NT2/D1 (cell line): ENCODE measurements around the gene SLC25A43.

Source experiments
- SUZ12 ChIP-seq: IDR thresholded peaks from 2 replicates; pipeline ENCODE4 v1.6.1; 2011; ENCODE audit not compliant: insufficient read length, insufficient read depth; ENCODE audit errors: extremely low read depth
- YY1 ChIP-seq: IDR thresholded peaks from 2 replicates; pipeline ENCODE4 v1.6.1; 2011; ENCODE audit not compliant: insufficient read length, insufficient read depth

GRCh38 chrX:119417376-119417775, 18.2 kb downstream of the SLC25A43 start:
- no peak for TF ChIP-seq YY1
- no peak for TF ChIP-seq SUZ12
